Kidney epithelial cell (primary cell): Measurements from ENCODE around the gene SLC48A1. TPM values are rescaled to one million over a fixed set of nuclear protein-coding genes. Genes with fewer than 3 reads are reported as not detected.

Experiments used
- DNase-seq: peaks from one replicate; pipeline ENCODE4 v3.0.0-alpha.2; 2010; ENCODE audit warnings: low read depth
- H3K27me3 ChIP-seq: 2 replicates; pipeline ENCODE4 v1.6.0; 2011; ENCODE audit warnings: low read length; ENCODE audit not compliant: control insufficient read depth, insufficient read depth
- H3K36me3 ChIP-seq: 2 replicates; pipeline ENCODE4 v1.5.1; 2011; ENCODE audit warnings: low read length; ENCODE audit not compliant: control insufficient read depth, insufficient read depth
- H3K4me3 ChIP-seq: 2 replicates; pipeline ENCODE4 v1.5.1; 2011; ENCODE audit warnings: low read depth, mild to moderate bottlenecking, control low read depth, low read length
- CTCF ChIP-seq: IDR thresholded peaks from 2 replicates; pipeline ENCODE4 v1.5.1; 2011; ENCODE audit warnings: mild to moderate bottlenecking, moderate library complexity, low read length, control low read depth, inconsistent platforms; ENCODE audit not compliant: insufficient read depth, poor library complexity, severe bottlenecking
- total RNA-seq: library from RNA; depleted of rRNA; stranded (reverse); fragments of >200 nt; gene quantifications from 2 replicates; pipeline ENCODE4 v1.2.3, GENCODE V29; 2015

Gene SLC48A1
- total RNA-seq, 1 donor from 2014 or later: 26.5 TPM

GRCh38 chr12:47828008-47828975 is 55.3 kb downstream of the SLC48A1 start:
- Histone ChIP-seq H3K27me3 (no peaks in the 10 kb centered on the region), H3K4me3 (no peak overlapping the region), H3K36me3 (no peaks in the 10 kb centered on the region)
- DNase-seq: no peak
- TF ChIP-seq CTCF: no peak

- H3K4me3 ChIP-seq: no peak overlapping the region
- TF ChIP-seq CTCF: no peak
- H3K36me3 ChIP-seq: no peaks in the 10 kb centered on the region
- no peak for DNase-seq
- H3K27me3 ChIP-seq: no peaks in the 10 kb centered on the region
These were observed 56.0 kb downstream of the SLC48A1 start for GRCh38 chr12:47828976-47829482.

GRCh38 chr12:47829584-47829983 is 56.5 kb downstream of the SLC48A1 start:
- H3K4me3 ChIP-seq: no peak overlapping the region
- H3K36me3 ChIP-seq: no peaks in the 10 kb centered on the region
- H3K27me3 ChIP-seq: no peaks in the 10 kb centered on the region
- no peak for TF ChIP-seq CTCF
- no peak for DNase-seq

Other genes starting within 250 kb of the SLC48A1 start
- 15.7 and 27.7 TPM in 2 replicates for gene RPAP3, start 67.2 kb upstream of the SLC48A1 start, total RNA-seq
- gene ENDOU, start 47.7 kb upstream of the SLC48A1 start, total RNA-seq: not detected in 2 replicates
- gene RAPGEF3, start 14.4 kb upstream of the SLC48A1 start, total RNA-seq: 8.7 and 14.3 TPM in 2 replicates
- gene HDAC7, start 46.7 kb downstream of the SLC48A1 start, total RNA-seq: 52.1 and 62.2 TPM in 2 replicates
- 21.9 and 25.6 TPM in 2 replicates for gene VDR, start 131.8 kb downstream of the SLC48A1 start, total RNA-seq
- gene TMEM106C, start 190.4 kb downstream of the SLC48A1 start, total RNA-seq: 96.3 and 133 TPM in 2 replicates
- 1.7 and 3.8 TPM in 2 replicates for gene COL2A1, start 231.2 kb downstream of the SLC48A1 start, total RNA-seq